Measurements from ENCODE around the gene TRMT61A. TPM values are rescaled to one million over a fixed set of nuclear protein-coding genes. Genes with fewer than 3 reads are reported as not detected.

The TRMT61A gene
- total and polyA plus RNA-seq, 2 of the 13 experiments (the other 11 are each of a cell fraction or from before 2014, with no cell fraction given), result 6.5 to 13.6 TPM

- no peak for TF ChIP-seq TIGD3 (CRISPR knock-in tag; IDR thresholded peaks at IDR 0.05; ENCODE audit: borderline replicate concordance)
- TF ChIP-seq RFX1 (IDR thresholded peaks at IDR 0.05), result no peak
- TF ChIP-seq ZMAT5 (CRISPR knock-in tag; IDR thresholded peaks at IDR 0.05; ENCODE audit: borderline replicate concordance, low read depth), result no peak
- TF ChIP-seq ZNF431 (CRISPR knock-in tag; IDR thresholded peaks at IDR 0.05; ENCODE audit: borderline replicate concordance, low read depth), result no peak
- no peak for TF ChIP-seq TMF1 (CRISPR knock-in tag; IDR thresholded peaks at IDR 0.05; ENCODE audit: low read depth)
- 0 out of 2 replicates have a peak, but pooled peaks have one; percentile 26 for TF ChIP-seq HNF1B (CRISPR knock-in tag; IDR thresholded peaks at IDR 0.05)
- TF ChIP-seq MLXIP (CRISPR knock-in tag; IDR thresholded peaks at IDR 0.05; ENCODE audit: borderline replicate concordance), result no peak
- TF ChIP-seq ZFP36 (IDR thresholded peaks at IDR 0.05; ENCODE audit: borderline replicate concordance, low read depth, low read length, partially characterized antibody), result no peak
- TF ChIP-seq BHLHE40 (IDR thresholded peaks at IDR 0.05; ENCODE audit: low read length), result no peak
- TF ChIP-seq, protein P1, sequence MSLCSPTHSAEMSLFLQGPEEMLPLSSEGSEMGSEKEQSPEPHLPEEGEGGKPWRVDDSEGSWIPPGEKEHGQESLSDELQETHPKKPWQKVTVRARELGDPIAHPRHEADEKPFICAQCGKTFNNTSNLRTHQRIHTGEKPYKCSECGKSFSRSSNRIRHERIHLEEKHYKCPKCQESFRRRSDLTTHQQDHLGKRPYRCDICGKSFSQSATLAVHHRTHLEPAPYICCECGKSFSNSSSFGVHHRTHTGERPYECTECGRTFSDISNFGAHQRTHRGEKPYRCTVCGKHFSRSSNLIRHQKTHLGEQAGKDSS (CRISPR knock-in tag; IDR thresholded peaks at IDR 0.05; ENCODE audit: borderline replicate concordance, low read depth), result no peak
- TF ChIP-seq GATA4 (IDR thresholded peaks at IDR 0.05; ENCODE audit: borderline replicate concordance, low read depth), result no peak
- TF ChIP-seq ZNF775 (CRISPR knock-in tag; IDR thresholded peaks at IDR 0.05; ENCODE audit: borderline replicate concordance), result no peak
- TF ChIP-seq ZKSCAN1 (IDR thresholded peaks at IDR 0.05; ENCODE audit: low read length), result no peak
- TF ChIP-seq ZNF816 (CRISPR knock-in tag; IDR thresholded peaks at IDR 0.05; ENCODE audit: borderline replicate concordance), result no peak
- TF ChIP-seq, protein P2, sequence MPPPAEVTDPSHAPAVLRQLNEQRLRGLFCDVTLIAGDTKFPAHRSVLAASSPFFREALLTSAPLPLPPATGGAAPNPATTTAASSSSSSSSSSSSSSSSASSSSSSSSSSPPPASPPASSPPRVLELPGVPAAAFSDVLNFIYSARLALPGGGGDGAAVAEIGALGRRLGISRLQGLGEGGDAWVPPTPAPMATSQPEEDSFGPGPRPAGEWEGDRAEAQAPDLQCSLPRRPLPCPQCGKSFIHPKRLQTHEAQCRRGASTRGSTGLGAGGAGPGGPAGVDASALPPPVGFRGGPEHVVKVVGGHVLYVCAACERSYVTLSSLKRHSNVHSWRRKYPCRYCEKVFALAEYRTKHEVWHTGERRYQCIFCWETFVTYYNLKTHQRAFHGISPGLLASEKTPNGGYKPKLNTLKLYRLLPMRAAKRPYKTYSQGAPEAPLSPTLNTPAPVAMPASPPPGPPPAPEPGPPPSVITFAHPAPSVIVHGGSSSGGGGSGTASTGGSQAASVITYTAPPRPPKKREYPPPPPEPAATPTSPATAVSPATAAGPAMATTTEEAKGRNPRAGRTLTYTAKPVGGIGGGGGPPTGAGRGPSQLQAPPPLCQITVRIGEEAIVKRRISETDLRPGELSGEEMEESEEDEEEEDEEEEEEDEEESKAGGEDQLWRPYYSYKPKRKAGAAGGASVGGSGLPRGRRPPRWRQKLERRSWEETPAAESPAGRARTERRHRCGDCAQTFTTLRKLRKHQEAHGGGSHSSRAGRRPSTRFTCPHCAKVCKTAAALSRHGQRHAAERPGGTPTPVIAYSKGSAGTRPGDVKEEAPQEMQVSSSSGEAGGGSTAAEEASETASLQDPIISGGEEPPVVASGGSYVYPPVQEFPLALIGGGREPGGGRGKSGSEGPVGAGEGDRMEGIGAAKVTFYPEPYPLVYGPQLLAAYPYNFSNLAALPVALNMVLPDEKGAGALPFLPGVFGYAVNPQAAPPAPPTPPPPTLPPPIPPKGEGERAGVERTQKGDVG (CRISPR knock-in tag; IDR thresholded peaks at IDR 0.05; ENCODE audit: borderline replicate concordance), result no peak
- no peak for TF ChIP-seq CCDC6 (CRISPR knock-in tag; IDR thresholded peaks at IDR 0.05)
- TF ChIP-seq ZNF337 (CRISPR knock-in tag; IDR thresholded peaks at IDR 0.05; ENCODE audit: borderline replicate concordance, low read depth), result no peak
These were observed 28.6 kb upstream of the TRMT61A start (continued) for GRCh38 chr14:103500148-103500990.
